ENCODE measurements around the gene TRIM2. TPM values are rescaled to one million over a fixed set of nuclear protein-coding genes. Genes with fewer than 3 reads are reported as not detected.
"Not testable (repeated sequence)": the region's sequence is repeated elsewhere in the genome, so short reads cannot be mapped to it uniquely, and the experiment has no call there.

The TRIM2 gene
- total RNA-seq, 5 donors from 2014 or later (not counting 1 experiment from before 2014, with no cell fraction given) = 3.5 to 8.4 (median 4.4) TPM

GRCh38 chr4:153198719-153199118 is 5.5 kb upstream of the TRIM2 start:
- no peaks in the 10 kb centered on the region for H3K9me3 Mint-ChIP-seq
- no peaks in the 10 kb centered on the region for H3K36me3 Mint-ChIP-seq
- H3K4me3 Mint-ChIP-seq = no peak overlapping the region
- Histone ChIP-seq H3K9me3 (no peaks in the 10 kb centered on the region), H3K4me3 (ENCODE audit: control insufficient read depth in 1 of 2, extremely low read depth in 1 of 2, low read length in 1 of 2) (no peak overlapping the region), H3K36me3 (ENCODE audit: control insufficient read depth in 2 of 2, extremely low read depth in 1 of 2, insufficient read depth in 1 of 2, low read length in 1 of 2) (no peaks in the 10 kb centered on the region), H3K27ac (ENCODE audit: low read length) (no peak overlapping the region), H3K27me3 (replicated peaks in 1 of 2; ENCODE audit: control insufficient read depth in 2 of 2, extremely low read depth in 1 of 2, insufficient read depth in 2 of 2, low read length in 1 of 2) (no peaks in the 10 kb centered on the region), H3K4me1 (ENCODE audit: control insufficient read depth in 1 of 2, extremely low read depth in 1 of 2, insufficient read depth in 2 of 2, low read length in 2 of 2) (peaks cover 0 to 3% of the 10 kb centered on the region in 2 experiments)
- peaks cover 0 to 5% (median 0%) of the 10 kb centered on the region in 3 donors for H3K4me1 Mint-ChIP-seq
- H3K27me3 Mint-ChIP-seq = no peaks in the 10 kb centered on the region
- no peak for ATAC-seq (replicated peaks in 1 of 4)
- CTCF ChIA-PET = no interaction called here
- DNase-seq = no peak
- no peak overlapping the region for H3K27ac Mint-ChIP-seq
- POLR2A ChIA-PET = no interaction called here
- no CpG with 5 or more reads among the region's 1 CpG for WGBS (ENCODE audit: insufficient coverage)

DNA sequence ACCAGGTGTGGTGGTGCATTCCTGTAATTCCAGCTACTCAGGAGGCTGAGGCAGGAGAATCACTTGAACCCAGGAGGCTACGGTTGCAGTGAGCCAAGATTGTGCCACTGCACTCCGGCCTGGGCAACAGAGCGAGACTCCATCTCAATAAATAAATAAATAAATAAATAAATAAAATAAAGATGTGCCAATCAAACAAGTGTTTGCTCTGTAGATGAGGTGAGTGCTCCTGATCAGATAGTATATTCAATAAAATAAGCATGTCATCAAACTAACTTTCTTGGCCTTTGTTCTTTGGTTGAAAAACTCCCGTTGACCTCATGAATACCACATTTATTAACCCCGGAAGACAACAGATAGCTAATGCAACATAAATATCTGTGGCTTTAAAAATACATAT is 497 bp upstream of the TRIM2 start:
- H3K9me3 Mint-ChIP-seq; H3K36me3 Mint-ChIP-seq; H3K27ac Mint-ChIP-seq; H3K4me3 ChIP-seq (ENCODE audit: control insufficient read depth in 1 of 2, extremely low read depth in 1 of 2, low read length in 1 of 2); ATAC-seq (replicated peaks in 1 of 4); H3K27me3 Mint-ChIP-seq; H3K36me3 ChIP-seq (ENCODE audit: control insufficient read depth in 2 of 2, extremely low read depth in 1 of 2, insufficient read depth in 1 of 2, low read length in 1 of 2); POLR2A ChIA-PET; H3K27ac ChIP-seq (ENCODE audit: low read length); H3K27me3 ChIP-seq (replicated peaks in 1 of 2; ENCODE audit: control insufficient read depth in 2 of 2, extremely low read depth in 1 of 2, insufficient read depth in 2 of 2, low read length in 1 of 2); DNase-seq; H3K9me3 ChIP-seq; H3K4me3 Mint-ChIP-seq: not testable (repeated sequence)
- H3K4me1 Mint-ChIP-seq = peaks cover 17 to 39% (median 28%) of the 10 kb centered on the region in 3 donors
- peaks cover 12 to 28% of the 10 kb centered on the region in 2 experiments for H3K4me1 ChIP-seq (ENCODE audit: control insufficient read depth in 1 of 2, extremely low read depth in 1 of 2, insufficient read depth in 2 of 2, low read length in 2 of 2)
- CTCF ChIA-PET = interaction anchor here in 1 of 2 donors (0.6 kb wide), 1 partner anchor 77 kb away, joined by 3 read pairs; no protein-coding TSS in a partner anchor
- no CpG with 5 or more reads among the region's 5 CpGs for WGBS (ENCODE audit: insufficient coverage)

GRCh38 chr4:153204728-153205648 is 745 bp downstream of the TRIM2 start:
- Mint-ChIP-seq H3K36me3 (no peaks in the 10 kb centered on the region), H3K4me1 (peaks cover 17 to 35% (median 28%) of the 10 kb centered on the region in 3 donors), H3K27ac (peak overlapping the region; percentile 79 to 84), H3K4me3 (peak overlapping the region; percentile 63 to 71 (median 66)), H3K27me3 (no peaks in the 10 kb centered on the region), H3K9me3 (no peaks in the 10 kb centered on the region)
- peaks cover 0 to 5% of the 10 kb centered on the region in 2 experiments for H3K27me3 ChIP-seq (replicated peaks in 1 of 2; ENCODE audit: control insufficient read depth in 2 of 2, extremely low read depth in 1 of 2, insufficient read depth in 2 of 2, low read length in 1 of 2)
- H3K27ac ChIP-seq (ENCODE audit: low read length) = peak overlapping the region; percentile 37
- ChIA-PET CTCF (interaction anchor here in 1 of 2 donors (1.5 kb wide), 1 partner anchor 62 kb away, joined by 3 read pairs; no protein-coding TSS in a partner anchor), POLR2A (no interaction called here)
- no peaks in the 10 kb centered on the region for H3K9me3 ChIP-seq
- 36% methylated on average over 14 of the region's 22 CpGs for WGBS (ENCODE audit: insufficient coverage)
- no peaks in the 10 kb centered on the region for H3K36me3 ChIP-seq (ENCODE audit: control insufficient read depth in 2 of 2, extremely low read depth in 1 of 2, insufficient read depth in 1 of 2, low read length in 1 of 2)
- ATAC-seq (replicated peaks in 1 of 4) (peak; percentile 73 to 92 (median 90)), DNase-seq (peak in 31 of 35 experiments; percentile 6 to 54 (median 32))
- H3K4me3 ChIP-seq (ENCODE audit: control insufficient read depth in 1 of 2, extremely low read depth in 1 of 2, low read length in 1 of 2) = peak overlapping the region in 1 of 2 donors; percentile 34
- peaks cover 12 to 28% of the 10 kb centered on the region in 2 experiments for H3K4me1 ChIP-seq (ENCODE audit: control insufficient read depth in 1 of 2, extremely low read depth in 1 of 2, insufficient read depth in 2 of 2, low read length in 2 of 2)

DNA sequence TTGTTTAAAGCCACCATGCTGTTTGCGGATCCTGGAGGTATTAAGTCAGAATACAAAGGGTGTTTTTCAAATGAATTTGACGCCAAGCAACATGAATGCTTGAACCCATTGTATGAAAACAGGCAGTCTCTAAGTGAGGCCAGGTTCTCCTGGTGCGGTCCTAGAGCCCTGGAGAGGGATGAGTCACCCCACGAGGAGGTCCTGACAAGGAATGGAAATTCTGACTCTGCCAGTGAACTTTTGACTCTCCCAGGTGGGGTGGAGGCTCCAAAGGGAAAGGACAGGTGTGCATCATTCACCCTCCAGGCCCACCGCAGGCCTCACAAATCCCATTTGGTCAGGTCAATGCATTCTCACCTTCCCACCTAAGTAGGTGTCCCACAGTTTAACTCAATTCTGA is 1.5 kb downstream of the TRIM2 start:
- H3K27ac ChIP-seq (ENCODE audit: low read length) = peak overlapping the region; percentile 37
- no peaks in the 10 kb centered on the region for H3K9me3 ChIP-seq
- H3K27me3 ChIP-seq (replicated peaks in 1 of 2; ENCODE audit: control insufficient read depth in 2 of 2, extremely low read depth in 1 of 2, insufficient read depth in 2 of 2, low read length in 1 of 2) = peaks cover 0 to 5% of the 10 kb centered on the region in 2 experiments
- H3K4me3 ChIP-seq (ENCODE audit: control insufficient read depth in 1 of 2, extremely low read depth in 1 of 2, low read length in 1 of 2) = no peak overlapping the region
- peak in 2 of 4 experiments; percentile 4 to 15 for ATAC-seq (replicated peaks in 1 of 4)
- peaks cover 12 to 28% of the 10 kb centered on the region in 2 experiments for H3K4me1 ChIP-seq (ENCODE audit: control insufficient read depth in 1 of 2, extremely low read depth in 1 of 2, insufficient read depth in 2 of 2, low read length in 2 of 2)
- peak in 1 of 35 experiments; percentile 9 for DNase-seq
- Mint-ChIP-seq H3K27me3 (no peaks in the 10 kb centered on the region), H3K4me3 (peak overlapping the region; percentile 63 to 71 (median 66)), H3K36me3 (no peaks in the 10 kb centered on the region), H3K4me1 (peaks cover 17 to 35% (median 28%) of the 10 kb centered on the region in 3 donors), H3K9me3 (no peaks in the 10 kb centered on the region), H3K27ac (peak overlapping the region; percentile 79 to 84)
- no peaks in the 10 kb centered on the region for H3K36me3 ChIP-seq (ENCODE audit: control insufficient read depth in 2 of 2, extremely low read depth in 1 of 2, insufficient read depth in 1 of 2, low read length in 1 of 2)
- CTCF ChIA-PET = interaction anchor here in 1 of 2 donors (1.5 kb wide), 1 partner anchor 63 kb away, joined by 3 read pairs; no protein-coding TSS in a partner anchor
- POLR2A ChIA-PET = no interaction called here
- 67% methylated on average over 4 of the region's 5 CpGs for WGBS (ENCODE audit: insufficient coverage)

GRCh38 chr4:153206534-153206933 is 2.3 kb downstream of the TRIM2 start:
- CTCF ChIA-PET = no interaction called here
- no peak for ATAC-seq (replicated peaks in 1 of 4)

GRCh38 chr4:153207027-153207426 is 2.8 kb downstream of the TRIM2 start:
- H3K27me3 Mint-ChIP-seq = no peaks in the 10 kb centered on the region
- Histone ChIP-seq H3K36me3 (ENCODE audit: control insufficient read depth in 2 of 2, extremely low read depth in 1 of 2, insufficient read depth in 1 of 2, low read length in 1 of 2) (no peaks in the 10 kb centered on the region), H3K27me3 (replicated peaks in 1 of 2; ENCODE audit: control insufficient read depth in 2 of 2, extremely low read depth in 1 of 2, insufficient read depth in 2 of 2, low read length in 1 of 2) (peaks cover 0 to 5% of the 10 kb centered on the region in 2 experiments), H3K27ac (ENCODE audit: low read length) (no peak overlapping the region), H3K4me3 (ENCODE audit: control insufficient read depth in 1 of 2, extremely low read depth in 1 of 2, low read length in 1 of 2) (no peak overlapping the region), H3K4me1 (ENCODE audit: control insufficient read depth in 1 of 2, extremely low read depth in 1 of 2, insufficient read depth in 2 of 2, low read length in 2 of 2) (peaks cover 9 to 28% of the 10 kb centered on the region in 2 experiments), H3K9me3 (no peaks in the 10 kb centered on the region)
- H3K36me3 Mint-ChIP-seq = no peaks in the 10 kb centered on the region
- ChIA-PET POLR2A (no interaction called here), CTCF (no interaction called here)
- no peaks in the 10 kb centered on the region for H3K9me3 Mint-ChIP-seq
- DNase-seq (no peak), ATAC-seq (replicated peaks in 1 of 4) (no peak)
- H3K4me3 Mint-ChIP-seq = no peak overlapping the region
- WGBS (ENCODE audit: insufficient coverage) = 59% methylated on average over 6 of the region's 8 CpGs
- peak overlapping the region; percentile 44 to 54 for H3K27ac Mint-ChIP-seq
- H3K4me1 Mint-ChIP-seq = peaks cover 22 to 33% (median 28%) of the 10 kb centered on the region in 3 donors

More at GRCh38 chr4:153206534-153206933, 2.3 kb downstream of the TRIM2 start:
- no peak overlapping the region for H3K27ac ChIP-seq (ENCODE audit: low read length)
- no peak for DNase-seq
- no peaks in the 10 kb centered on the region for H3K9me3 Mint-ChIP-seq
- no peaks in the 10 kb centered on the region for H3K36me3 Mint-ChIP-seq
- no peak overlapping the region for H3K4me3 ChIP-seq (ENCODE audit: control insufficient read depth in 1 of 2, extremely low read depth in 1 of 2, low read length in 1 of 2)
- POLR2A ChIA-PET = no interaction called here
- H3K27me3 Mint-ChIP-seq = no peaks in the 10 kb centered on the region
- peaks cover 12 to 28% of the 10 kb centered on the region in 2 experiments for H3K4me1 ChIP-seq (ENCODE audit: control insufficient read depth in 1 of 2, extremely low read depth in 1 of 2, insufficient read depth in 2 of 2, low read length in 2 of 2)
- 82% methylated on average over 3 of the region's 5 CpGs for WGBS (ENCODE audit: insufficient coverage)
- no peak overlapping the region for H3K4me3 Mint-ChIP-seq
- no peaks in the 10 kb centered on the region for H3K9me3 ChIP-seq
- no peaks in the 10 kb centered on the region for H3K36me3 ChIP-seq (ENCODE audit: control insufficient read depth in 2 of 2, extremely low read depth in 1 of 2, insufficient read depth in 1 of 2, low read length in 1 of 2)
- peaks cover 0 to 5% of the 10 kb centered on the region in 2 experiments for H3K27me3 ChIP-seq (replicated peaks in 1 of 2; ENCODE audit: control insufficient read depth in 2 of 2, extremely low read depth in 1 of 2, insufficient read depth in 2 of 2, low read length in 1 of 2)
- peak overlapping the region; percentile 44 to 46 for H3K27ac Mint-ChIP-seq
- peaks cover 17 to 33% (median 28%) of the 10 kb centered on the region in 3 donors for H3K4me1 Mint-ChIP-seq
